HG02798 (cell line): Measurements from ENCODE around the gene RAB40B.

Experiments
- ATAC-seq: cut with Tn5 transposase; IDR thresholded peaks from one replicate; pipeline ENCODE4 v1.9.1; 2021; ENCODE audit warnings: mild to moderate bottlenecking; ENCODE audit not compliant: unreplicated experiment, poor library complexity

Gene RAB40B

GRCh38 chr17:82629748-82630147 is 68.8 kb downstream of the RAB40B start:
- no peak for ATAC-seq

DNA sequence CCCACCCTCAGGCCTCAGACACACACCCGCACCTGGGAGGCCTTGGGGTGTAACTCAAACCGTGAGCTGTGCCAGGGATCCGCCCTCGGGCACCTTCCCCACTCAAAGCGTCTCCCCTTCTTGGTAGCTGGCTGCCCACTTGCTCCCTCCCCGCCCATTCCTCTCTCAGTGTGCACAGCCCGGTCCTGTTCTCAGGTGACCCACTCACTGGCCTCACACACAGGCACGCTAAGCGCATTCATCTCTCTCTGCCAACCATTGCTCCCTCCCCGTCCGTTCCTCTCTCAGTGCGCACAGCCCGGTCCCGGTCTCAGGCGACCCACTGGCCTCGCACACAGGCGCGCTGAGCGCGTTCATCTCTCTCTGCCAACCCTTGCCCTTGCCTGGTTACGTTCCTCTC is 71.1 kb downstream of the RAB40B start:
- no peak for ATAC-seq

GRCh38 chr17:82623707-82624106 is 74.8 kb downstream of the RAB40B start:
- no peak for ATAC-seq

DNA sequence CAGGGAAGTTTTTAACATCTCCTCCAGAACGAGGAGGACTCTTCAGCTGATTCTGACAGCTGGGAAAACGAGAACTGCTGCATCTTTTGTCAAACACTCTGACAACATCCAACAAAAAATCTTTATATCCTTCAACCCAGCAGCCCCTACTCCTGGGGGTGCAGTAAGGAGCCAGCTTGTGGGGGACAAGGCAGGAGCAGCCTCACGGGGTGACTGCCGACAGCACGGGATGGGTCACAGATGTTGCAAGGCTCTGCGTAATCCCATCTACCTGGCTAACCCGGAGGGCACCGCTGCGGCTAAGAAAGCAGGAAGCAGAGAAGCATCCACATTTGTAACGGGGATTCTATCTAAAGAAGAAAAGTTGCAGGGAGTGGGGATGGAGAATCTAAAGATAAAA is 78.9 kb downstream of the RAB40B start:
- ATAC-seq, result no peak

- no peak for ATAC-seq
These were observed 79.3 kb downstream of the RAB40B start for GRCh38 chr17:82619211-82619610.

DNA sequence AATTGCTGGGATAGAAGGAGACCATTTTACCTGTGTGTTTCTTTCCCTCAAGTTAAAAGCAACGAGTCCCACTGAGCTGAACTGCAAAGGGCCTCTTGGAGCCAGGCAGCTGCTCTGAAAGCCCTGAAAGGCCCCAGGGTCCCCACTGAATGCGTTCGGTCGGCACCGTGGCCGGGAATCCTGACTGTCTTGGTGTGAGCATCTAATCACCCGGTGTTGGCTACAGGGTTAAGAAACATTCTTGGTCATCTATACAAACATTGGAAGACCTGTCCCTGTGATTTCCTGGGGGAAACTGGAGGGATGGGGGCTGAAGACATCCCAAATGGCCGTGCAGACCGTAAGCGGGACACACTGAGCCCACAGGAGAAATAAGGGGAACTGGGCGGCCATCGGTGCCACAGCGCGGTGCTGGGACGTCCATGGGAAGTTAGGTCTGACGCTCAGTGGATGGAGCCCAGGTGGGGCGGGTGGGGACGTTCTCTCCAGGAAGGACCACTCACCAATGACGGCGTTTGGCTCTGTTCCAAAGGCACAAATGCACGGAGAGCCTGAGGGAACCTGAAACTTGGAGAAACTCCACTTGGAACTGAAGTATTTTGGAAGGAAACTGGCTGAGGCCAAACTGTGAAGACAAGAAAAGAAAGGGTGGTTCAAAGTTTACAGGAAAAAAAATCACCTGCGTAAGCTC is 82.3 kb downstream of the RAB40B start:
- ATAC-seq, result no peak

- no peak for ATAC-seq
These were observed 83.1 kb downstream of the RAB40B start for GRCh38 chr17:82615084-82616020.

GRCh38 chr17:82614095-82614631 is 84.3 kb downstream of the RAB40B start:
- no peak for ATAC-seq

- ATAC-seq, result no peak
These were observed 85.0 kb downstream of the RAB40B start for GRCh38 chr17:82613283-82614094.

GRCh38 chr17:82611140-82612058 is 87.1 kb downstream of the RAB40B start:
- no peak for ATAC-seq

DNA sequence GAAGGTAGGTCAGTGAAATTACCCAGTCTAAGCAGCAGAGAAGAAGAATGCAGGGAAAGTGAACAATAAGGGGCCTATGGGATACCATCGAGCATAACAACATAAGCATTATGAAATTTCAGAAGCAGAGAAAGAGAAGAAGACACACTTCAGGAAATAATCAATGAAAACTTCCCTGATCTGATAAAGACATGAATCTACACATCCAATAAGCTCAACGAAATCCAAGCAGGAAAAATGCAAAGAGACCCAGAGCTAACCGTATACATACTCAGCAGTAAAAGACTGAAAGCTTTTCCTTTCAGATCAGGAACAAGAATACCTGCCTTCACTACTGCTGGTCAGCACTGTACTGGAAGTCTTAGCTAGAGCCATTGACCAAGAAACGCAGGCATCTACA is 88.8 kb downstream of the RAB40B start:
- no peak for ATAC-seq

- no peak for ATAC-seq
These were observed 89.7 kb downstream of the RAB40B start for GRCh38 chr17:82608816-82609215.

- ATAC-seq, result no peak
These were observed 92.4 kb downstream of the RAB40B start for GRCh38 chr17:82605939-82606600.
